Panc1 (cell line): Measurements from ENCODE around the gene PIGR. TPM values are rescaled to one million over a fixed set of nuclear protein-coding genes. Genes with fewer than 3 reads are reported as not detected.

Experiments
- ATAC-seq: fragments of 200-7000 bp; cut with Tn5 transposase; 2 replicates; pipeline ENCODE4 v1.9.1; 2020; ENCODE audit warnings: mild to moderate bottlenecking, moderate library complexity
- BruUV-seq: library from RNA; stranded (reverse); fragments of 400-500 nt; replicated peaks from 2 replicates; lab custom pipeline; 2021; lab: Mats Ljungman, UMichigan
- CTCF ChIA-PET: fragments of 300-600 bp; sonication (Branson Sonifier 250); formaldehyde crosslinking; loops from one replicate; lab custom pipeline; 2022; ENCODE audit warnings: antibody characterized with exemption; lab: Charles Lee
- POLR2A ChIA-PET: fragments of 300-600 bp; sonication (Branson Sonifier 250); formaldehyde crosslinking; loops from one replicate; lab custom pipeline; 2022; ENCODE audit warnings: antibody characterized with exemption; lab: Charles Lee
- DNase-seq: peaks from one replicate; pipeline ENCODE4 v3.0.0-alpha.2; 2010; ENCODE audit warnings: low read depth, low spot score
- H3K27ac ChIP-seq: 2 replicates; pipeline ENCODE4 v1.5.1; 2011; ENCODE audit warnings: mild to moderate bottlenecking, low read length, inconsistent platforms
- H3K27me3 ChIP-seq: fragments of 200-500 bp; sonication (Bioruptor generic); 2 replicates; pipeline ENCODE4 v1.6.0; 2014; ENCODE audit warnings: low read length, inconsistent platforms; ENCODE audit not compliant: control insufficient read depth, insufficient read depth
- H3K36me3 ChIP-seq: fragments of 200-500 bp; sonication (Bioruptor generic); 2 replicates; pipeline ENCODE4 v1.5.1; 2014; ENCODE audit warnings: inconsistent platforms, mild to moderate bottlenecking, low read length, moderate library complexity; ENCODE audit not compliant: control insufficient read depth, insufficient read depth
- H3K4me1 ChIP-seq: 2 replicates; pipeline ENCODE4 v1.5.1; 2011; ENCODE audit warnings: inconsistent platforms, mild to moderate bottlenecking, low read length, moderate library complexity; ENCODE audit not compliant: control insufficient read depth, insufficient read depth
- H3K4me3 ChIP-seq, 2 experiments: 2 replicates each; pipeline ENCODE4 v1.5.1; 2011 to 2012; ENCODE audit warnings: low read depth in 2 of 2, low read length in 2 of 2, mild to moderate bottlenecking in 2 of 2, inconsistent platforms in 1 of 2, moderate library complexity in 1 of 2
- H3K9me3 ChIP-seq: fragments of 200-500 bp; sonication (Bioruptor generic); 2 replicates; pipeline ENCODE4 v1.5.1; 2014; ENCODE audit warnings: low read depth, mild to moderate bottlenecking, inconsistent platforms, low read length, moderate library complexity; ENCODE audit not compliant: control insufficient read depth, insufficient read depth
- POLR2AphosphoS5 ChIP-seq: IDR thresholded peaks from 2 replicates; pipeline ENCODE4 v1.6.1; 2012; ENCODE audit warnings: mild to moderate bottlenecking, low read depth, low read length, moderate library complexity
- SIN3A ChIP-seq: IDR thresholded peaks from 2 replicates; pipeline ENCODE4 v1.6.1; 2012; ENCODE audit warnings: low read depth, mild to moderate bottlenecking, low read length, moderate library complexity, borderline replicate concordance; ENCODE audit not compliant: insufficient read depth
- TCF7L2 ChIP-seq: IDR thresholded peaks from 2 replicates; pipeline ENCODE4 v1.6.1; 2011; ENCODE audit warnings: mild to moderate bottlenecking, low read depth, low read length, inconsistent platforms
- in situ Hi-C: cut with HindIII; loops from 2 replicates; pipeline ENCODE4 v1.10.0; 2016; ENCODE audit warnings: low sequenced_read_pairs, low pct_unique_long_range_greater_than_20kb
- intact Hi-C: fragments of 100-400 bp; cut with micrococcal nuclease; formaldehyde crosslinking; loops from one replicate; pipeline ENCODE4 v1.10.0; 2022; ENCODE audit not compliant: unreplicated experiment
- total RNA-seq: library from RNA; stranded (reverse); gene quantifications from one replicate; pipeline ENCODE4 v1.2.1, GENCODE V29; 2021; ENCODE audit not compliant: unreplicated experiment
- TF ChIP-seq, protein P1 (sequence below): fragments of 450-650 bp; IDR thresholded peaks from 2 replicates; pipeline ENCODE4 v1.5.1; 2017; ENCODE audit warnings: mild to moderate bottlenecking
- TF ChIP-seq, protein P2 (sequence below), 2 experiments: IDR thresholded peaks; 2 replicates each; pipeline ENCODE4 v1.6.1; 2011 to 2012; ENCODE audit warnings: low read depth in 2 of 2, control low read depth in 1 of 2, low read length in 1 of 2, mild to moderate bottlenecking in 1 of 2, moderate library complexity in 1 of 2; ENCODE audit not compliant: insufficient read depth in 1 of 2

PIGR gene
- total RNA-seq, 1 experiment from 2014 or later: 1.4 TPM

DNA sequence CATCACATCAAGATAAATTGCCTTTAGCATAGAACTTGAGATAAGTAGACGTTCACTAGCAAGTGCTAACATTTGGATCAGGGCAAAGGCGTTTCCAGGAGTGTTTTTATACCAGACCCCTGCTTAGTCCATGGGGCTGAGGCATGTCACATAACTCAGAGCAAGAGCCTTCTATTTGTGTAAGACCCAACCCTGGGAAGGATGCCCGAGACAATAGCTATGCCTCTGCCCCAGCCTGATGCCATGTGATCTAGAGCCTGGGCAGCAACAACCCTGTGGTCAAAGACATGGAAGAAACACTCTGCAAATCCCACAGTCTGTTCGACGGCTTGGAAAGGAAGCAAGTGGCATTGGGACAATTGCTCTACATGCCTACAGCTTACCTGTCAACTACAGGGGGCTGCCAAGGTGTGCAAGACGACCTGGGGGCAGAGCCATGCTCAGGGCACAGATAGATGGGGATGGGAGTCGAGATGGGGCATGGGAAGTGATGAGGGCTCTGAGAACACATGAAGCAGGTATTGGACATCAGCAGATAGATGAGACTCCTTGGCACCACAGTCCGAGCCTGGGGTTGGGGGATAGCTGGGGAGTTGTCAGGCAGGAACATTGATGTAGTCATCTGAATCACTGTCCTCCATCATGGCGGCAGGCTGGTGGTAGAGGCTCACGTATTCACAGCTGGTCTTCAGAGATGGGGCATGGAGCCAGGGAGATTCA lies 41.7 kb downstream of the PIGR start:
- no peak overlapping the region for H3K27ac ChIP-seq
- POLR2A ChIA-PET: no interaction called here
- BruUV-seq: no TSS peak
- peaks cover 10% of the 10 kb centered on the region for H3K27me3 ChIP-seq
- ATAC-seq (no peak), DNase-seq (no peak)
- CTCF ChIA-PET: no interaction called here
- H3K4me1 ChIP-seq: no peaks in the 10 kb centered on the region
- no peak for TF ChIP-seq POLR2AphosphoS5
- TF ChIP-seq, protein P1, sequence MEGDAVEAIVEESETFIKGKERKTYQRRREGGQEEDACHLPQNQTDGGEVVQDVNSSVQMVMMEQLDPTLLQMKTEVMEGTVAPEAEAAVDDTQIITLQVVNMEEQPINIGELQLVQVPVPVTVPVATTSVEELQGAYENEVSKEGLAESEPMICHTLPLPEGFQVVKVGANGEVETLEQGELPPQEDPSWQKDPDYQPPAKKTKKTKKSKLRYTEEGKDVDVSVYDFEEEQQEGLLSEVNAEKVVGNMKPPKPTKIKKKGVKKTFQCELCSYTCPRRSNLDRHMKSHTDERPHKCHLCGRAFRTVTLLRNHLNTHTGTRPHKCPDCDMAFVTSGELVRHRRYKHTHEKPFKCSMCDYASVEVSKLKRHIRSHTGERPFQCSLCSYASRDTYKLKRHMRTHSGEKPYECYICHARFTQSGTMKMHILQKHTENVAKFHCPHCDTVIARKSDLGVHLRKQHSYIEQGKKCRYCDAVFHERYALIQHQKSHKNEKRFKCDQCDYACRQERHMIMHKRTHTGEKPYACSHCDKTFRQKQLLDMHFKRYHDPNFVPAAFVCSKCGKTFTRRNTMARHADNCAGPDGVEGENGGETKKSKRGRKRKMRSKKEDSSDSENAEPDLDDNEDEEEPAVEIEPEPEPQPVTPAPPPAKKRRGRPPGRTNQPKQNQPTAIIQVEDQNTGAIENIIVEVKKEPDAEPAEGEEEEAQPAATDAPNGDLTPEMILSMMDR: no peak
- no peak for TF ChIP-seq TCF7L2
- no peak for TF ChIP-seq SIN3A
- TF ChIP-seq, protein P2, sequence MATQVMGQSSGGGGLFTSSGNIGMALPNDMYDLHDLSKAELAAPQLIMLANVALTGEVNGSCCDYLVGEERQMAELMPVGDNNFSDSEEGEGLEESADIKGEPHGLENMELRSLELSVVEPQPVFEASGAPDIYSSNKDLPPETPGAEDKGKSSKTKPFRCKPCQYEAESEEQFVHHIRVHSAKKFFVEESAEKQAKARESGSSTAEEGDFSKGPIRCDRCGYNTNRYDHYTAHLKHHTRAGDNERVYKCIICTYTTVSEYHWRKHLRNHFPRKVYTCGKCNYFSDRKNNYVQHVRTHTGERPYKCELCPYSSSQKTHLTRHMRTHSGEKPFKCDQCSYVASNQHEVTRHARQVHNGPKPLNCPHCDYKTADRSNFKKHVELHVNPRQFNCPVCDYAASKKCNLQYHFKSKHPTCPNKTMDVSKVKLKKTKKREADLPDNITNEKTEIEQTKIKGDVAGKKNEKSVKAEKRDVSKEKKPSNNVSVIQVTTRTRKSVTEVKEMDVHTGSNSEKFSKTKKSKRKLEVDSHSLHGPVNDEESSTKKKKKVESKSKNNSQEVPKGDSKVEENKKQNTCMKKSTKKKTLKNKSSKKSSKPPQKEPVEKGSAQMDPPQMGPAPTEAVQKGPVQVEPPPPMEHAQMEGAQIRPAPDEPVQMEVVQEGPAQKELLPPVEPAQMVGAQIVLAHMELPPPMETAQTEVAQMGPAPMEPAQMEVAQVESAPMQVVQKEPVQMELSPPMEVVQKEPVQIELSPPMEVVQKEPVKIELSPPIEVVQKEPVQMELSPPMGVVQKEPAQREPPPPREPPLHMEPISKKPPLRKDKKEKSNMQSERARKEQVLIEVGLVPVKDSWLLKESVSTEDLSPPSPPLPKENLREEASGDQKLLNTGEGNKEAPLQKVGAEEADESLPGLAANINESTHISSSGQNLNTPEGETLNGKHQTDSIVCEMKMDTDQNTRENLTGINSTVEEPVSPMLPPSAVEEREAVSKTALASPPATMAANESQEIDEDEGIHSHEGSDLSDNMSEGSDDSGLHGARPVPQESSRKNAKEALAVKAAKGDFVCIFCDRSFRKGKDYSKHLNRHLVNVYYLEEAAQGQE (IDR thresholded peaks at IDR 0.05; ENCODE audit: insufficient read depth in 1 of 2, low read depth in 2 of 2, low read length in 1 of 2): no peak
- no peaks in the 10 kb centered on the region for H3K36me3 ChIP-seq
- H3K4me3 ChIP-seq: no peak overlapping the region
- in situ Hi-C loops: no loop called here
- intact Hi-C loops: no loop called here
- H3K9me3 ChIP-seq: no peaks in the 10 kb centered on the region

DNA sequence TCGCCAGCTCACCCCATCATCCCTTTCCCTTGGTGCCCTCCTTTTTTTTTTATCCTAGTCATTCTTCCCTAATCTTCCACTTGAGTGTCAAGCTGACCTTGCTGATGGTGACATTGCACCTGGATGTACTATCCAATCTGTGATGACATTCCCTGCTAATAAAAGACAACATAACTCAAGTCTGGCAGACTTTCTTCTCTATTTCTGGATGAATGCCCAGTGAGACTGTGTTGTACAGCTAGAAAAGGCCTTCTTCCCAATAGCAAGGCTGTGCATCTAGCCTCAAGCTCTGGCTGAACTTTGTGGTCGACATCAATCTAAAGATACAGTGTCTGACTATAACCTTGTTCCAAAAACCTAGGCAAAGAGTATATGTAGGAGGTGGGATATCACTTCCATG lies 42.6 kb downstream of the PIGR start:
- no peaks in the 10 kb centered on the region for H3K9me3 ChIP-seq
- H3K27me3 ChIP-seq: peaks cover 5% of the 10 kb centered on the region
- intact Hi-C loops: no loop called here
- ChIA-PET POLR2A (no interaction called here), CTCF (no interaction called here)
- TF ChIP-seq, protein P2 (IDR thresholded peaks at IDR 0.05; ENCODE audit: insufficient read depth in 1 of 2, low read depth in 2 of 2, low read length in 1 of 2): no peak
- TF ChIP-seq SIN3A (no peak), POLR2AphosphoS5 (no peak), TCF7L2 (no peak)
- TF ChIP-seq, protein P1: no peak
- no peaks in the 10 kb centered on the region for H3K36me3 ChIP-seq
- BruUV-seq: no TSS peak
- in situ Hi-C loops: no loop called here
- no peaks in the 10 kb centered on the region for H3K4me1 ChIP-seq
- no peak for DNase-seq
- H3K27ac ChIP-seq: no peak overlapping the region
- H3K4me3 ChIP-seq: no peak overlapping the region
- ATAC-seq: no peak
